B cell (primary cell): Measurements from ENCODE around the gene WNK2. TPM values are rescaled to one million over a fixed set of nuclear protein-coding genes. Genes with fewer than 3 reads are reported as not detected.

Experiments used
- ATAC-seq: fragments of 200-7000 bp; cut with Tn5 transposase; one replicate; pipeline ENCODE4 v1.10.0; 2021; ENCODE audit warnings: low read depth, mild to moderate bottlenecking, moderate number of reproducible peaks, moderate library complexity
- CTCF ChIA-PET: fragments of 350-600 bp; sonication (Branson Sonifier 250); formaldehyde crosslinking; loops from one replicate; lab custom pipeline; 2021; ENCODE audit warnings: antibody characterized with exemption, inconsistent platforms; lab: Charles Lee
- POLR2A ChIA-PET: fragments of 350-600 bp; sonication (Branson Sonifier 250); formaldehyde crosslinking; loops from one replicate; lab custom pipeline; 2021; ENCODE audit warnings: antibody characterized with exemption; lab: Charles Lee
- DNase-seq: peaks from one replicate; pipeline ENCODE4 v3.0.0; 2013
- H2AFZ ChIP-seq: 2 replicates; pipeline ENCODE4 v1.6.1; 2012; ENCODE audit warnings: mild to moderate bottlenecking, low read depth, low read length; ENCODE audit not compliant: insufficient read depth, poor library complexity, severe bottlenecking
- H3K27ac ChIP-seq, 2 donors: 1 replicate in 1 of 2; 2 replicates in 1 of 2; pipeline ENCODE4 v1.5.1; 2012 to 2013; ENCODE audit warnings: low read length in 2 of 2, mild to moderate bottlenecking in 2 of 2, moderate library complexity in 1 of 2
- H3K27me3 ChIP-seq, 4 experiments: fragments of 200-600 bp in 1 of 4; sonication (generic) in 1 of 4; replicated peaks in 1 of 4; 1 replicate in 2 of 4; 2 replicates in 2 of 4; pipeline versions ENCODE4 v1.6.1 to v1.7.0; 2013 to 2016; ENCODE audit warnings: low read length in 3 of 4, mild to moderate bottlenecking in 2 of 4, mixed read lengths in 1 of 4, moderate library complexity in 1 of 4; ENCODE audit not compliant: insufficient read depth in 4 of 4, control insufficient read depth in 3 of 4; ENCODE audit errors: control extremely low read depth in 1 of 4
- H3K36me3 ChIP-seq, 2 experiments: replicated peaks in 1 of 2; 1 replicate in 1 of 2; 2 replicates in 1 of 2; pipeline versions ENCODE4 v1.6.1 to v1.7.1; 2013; ENCODE audit warnings: low read length in 1 of 2; ENCODE audit not compliant: insufficient read depth in 2 of 2, control insufficient read depth in 1 of 2; ENCODE audit errors: control extremely low read depth in 1 of 2, extremely low read depth in 1 of 2
- H3K4me1 ChIP-seq, 2 donors: fragments of 200-600 bp in 1 of 2; sonication (generic) in 1 of 2; 1 replicate in 1 of 2; 2 replicates in 1 of 2; pipeline versions ENCODE4 v1.5.1 to v1.6.1; 2013 to 2017; ENCODE audit warnings: low read length in 2 of 2; ENCODE audit not compliant: control insufficient read depth in 2 of 2, insufficient read depth in 2 of 2
- H3K4me2 ChIP-seq: replicated peaks from 2 replicates; pipeline ENCODE3; 2012; ENCODE audit warnings: mild to moderate bottlenecking, low read depth, low read length; ENCODE audit not compliant: poor library complexity, severe bottlenecking
- H3K4me3 ChIP-seq, 5 experiments: fragments of 200-600 bp in 1 of 5; sonication (generic) in 1 of 5; 1 replicate in 3 of 5; 2 replicates in 2 of 5; pipeline versions ENCODE4 v1.5.1 to v1.7.0; 2011 to 2016; ENCODE audit warnings: low read length in 4 of 5, mild to moderate bottlenecking in 4 of 5, low read depth in 2 of 5, control low read depth in 1 of 5, moderate library complexity in 1 of 5; ENCODE audit not compliant: insufficient read depth in 1 of 5; ENCODE audit errors: control extremely low read depth in 1 of 5, extremely low read depth in 1 of 5
- H3K79me2 ChIP-seq: fragments of 200-600 bp; sonication (generic); one replicate; pipeline ENCODE4 v1.6.0; 2016; ENCODE audit warnings: low read length; ENCODE audit not compliant: control insufficient read depth, insufficient read depth
- H3K9ac ChIP-seq: fragments of 200-600 bp; sonication (generic); 2 replicates; pipeline ENCODE4 v1.6.1; 2017; ENCODE audit warnings: mild to moderate bottlenecking, low read length, moderate library complexity
- H3K9me3 ChIP-seq, 3 donors: one replicate each; pipeline versions ENCODE4 v1.6.1 to v1.7.1; 2013; ENCODE audit warnings: low read length in 2 of 3; ENCODE audit not compliant: control insufficient read depth in 2 of 3, insufficient read depth in 1 of 3; ENCODE audit errors: control extremely low read depth in 1 of 3
- H4K20me1 ChIP-seq: 2 replicates; pipeline ENCODE4 v1.6.0; 2012; ENCODE audit warnings: mild to moderate bottlenecking, low read length; ENCODE audit not compliant: insufficient read depth, control insufficient read depth, poor library complexity, severe bottlenecking
- H3K27ac Mint-ChIP-seq: one replicate; pipeline ENCODE4 v1.8.0; 2021; ENCODE audit warnings: mixed read lengths
- H3K27me3 Mint-ChIP-seq: one replicate; pipeline ENCODE4 v1.8.0; 2021; ENCODE audit warnings: mixed read lengths
- H3K4me1 Mint-ChIP-seq: one replicate; pipeline ENCODE4 v1.8.0; 2021; ENCODE audit warnings: mixed read lengths
- H3K4me3 Mint-ChIP-seq: one replicate; pipeline ENCODE4 v1.8.0; 2021; ENCODE audit warnings: mixed read lengths
- H3K9me3 Mint-ChIP-seq: one replicate; pipeline ENCODE4 v1.8.0; 2022; ENCODE audit warnings: mixed read lengths; ENCODE audit not compliant: insufficient read depth
- EZH2 ChIP-seq: IDR thresholded peaks from 2 replicates; pipeline ENCODE4 v1.6.1; 2012; ENCODE audit warnings: borderline replicate concordance, low read depth, mild to moderate bottlenecking, moderate library complexity, low read length; ENCODE audit not compliant: insufficient read depth, poor library complexity, severe bottlenecking
- WGBS: methylation state at CpG from one replicate; pipeline ENCODE4 v1.1.5; 2013; ENCODE audit warnings: missing lambda C conversion rate; ENCODE audit not compliant: insufficient coverage; 5-methylcytosine and 5-hydroxymethylcytosine counted together
- intact Hi-C: fragments of 100-400 bp; cut with micrococcal nuclease; formaldehyde crosslinking; loops from one replicate; pipeline ENCODE4 v1.10.0; 2022
- polyA plus RNA-seq: library from polyadenylated mRNA; depleted of rRNA; stranded (reverse); fragments of >200 nt; gene quantifications from 2 replicates; pipeline ENCODE4 v1.2.3, GENCODE V29; 2012
- total RNA-seq, 2 donors: library from RNA; stranded (reverse); fragments of 120-200 nt in 1 of 2; gene quantifications; 1 replicate in 1 of 2; 2 replicates in 1 of 2; pipeline versions ENCODE4 v1.2.3 to v1.2.4, GENCODE V29; 2013 to 2022
- TF ChIP-seq, protein P1 (sequence below): fragments of 200-600 bp; IDR thresholded peaks from one replicate; pipeline ENCODE4 v1.8.0; 2022; ENCODE audit warnings: antibody characterized with exemption, mild to moderate bottlenecking

Gene WNK2
- total and polyA plus RNA-seq, 2 donors (not counting 1 experiment from before 2014, with no cell fraction given) = 0.49 TPM; not detected in 1

DNA sequence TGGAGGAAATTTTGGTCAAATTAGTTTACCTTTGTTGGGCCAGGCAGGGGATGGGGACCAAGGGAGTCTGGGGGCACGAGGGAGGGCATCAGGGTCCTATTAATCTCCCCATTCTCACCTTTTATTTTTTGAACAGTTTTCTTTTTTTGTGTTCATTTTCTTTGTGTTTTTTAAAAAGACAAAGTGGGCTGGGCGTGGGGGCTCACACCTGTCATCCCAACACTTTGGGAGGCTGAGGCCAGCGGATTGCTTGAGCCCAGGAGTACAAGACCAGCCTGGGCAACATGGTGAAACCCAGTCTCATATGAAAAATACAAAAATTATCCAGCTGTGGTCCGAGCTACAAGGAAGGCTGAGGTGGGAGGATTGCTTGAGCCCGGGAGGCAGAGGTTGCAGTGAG is 103.7 kb downstream of the WNK2 start:
- TF ChIP-seq, protein P1, sequence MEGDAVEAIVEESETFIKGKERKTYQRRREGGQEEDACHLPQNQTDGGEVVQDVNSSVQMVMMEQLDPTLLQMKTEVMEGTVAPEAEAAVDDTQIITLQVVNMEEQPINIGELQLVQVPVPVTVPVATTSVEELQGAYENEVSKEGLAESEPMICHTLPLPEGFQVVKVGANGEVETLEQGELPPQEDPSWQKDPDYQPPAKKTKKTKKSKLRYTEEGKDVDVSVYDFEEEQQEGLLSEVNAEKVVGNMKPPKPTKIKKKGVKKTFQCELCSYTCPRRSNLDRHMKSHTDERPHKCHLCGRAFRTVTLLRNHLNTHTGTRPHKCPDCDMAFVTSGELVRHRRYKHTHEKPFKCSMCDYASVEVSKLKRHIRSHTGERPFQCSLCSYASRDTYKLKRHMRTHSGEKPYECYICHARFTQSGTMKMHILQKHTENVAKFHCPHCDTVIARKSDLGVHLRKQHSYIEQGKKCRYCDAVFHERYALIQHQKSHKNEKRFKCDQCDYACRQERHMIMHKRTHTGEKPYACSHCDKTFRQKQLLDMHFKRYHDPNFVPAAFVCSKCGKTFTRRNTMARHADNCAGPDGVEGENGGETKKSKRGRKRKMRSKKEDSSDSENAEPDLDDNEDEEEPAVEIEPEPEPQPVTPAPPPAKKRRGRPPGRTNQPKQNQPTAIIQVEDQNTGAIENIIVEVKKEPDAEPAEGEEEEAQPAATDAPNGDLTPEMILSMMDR = no peak
- no peak for TF ChIP-seq EZH2
- peaks cover 24% of the 10 kb centered on the region for H3K27me3 Mint-ChIP-seq
- CTCF ChIA-PET = interaction anchor here (1.0 kb wide), 1 partner anchor 126 kb away, joined by 6 read pairs; no protein-coding TSS in a partner anchor
- Histone ChIP-seq H2AFZ (no peak overlapping the region), H3K9me3 (peaks cover 0 to 5% (median 2%) of the 10 kb centered on the region in 3 donors), H3K27ac (no peak overlapping the region), H3K4me2 (no peak overlapping the region), H3K36me3 (no peaks in the 10 kb centered on the region), H3K9ac (no peak overlapping the region), H3K4me3 (no peak overlapping the region), H4K20me1 (no peaks in the 10 kb centered on the region), H3K4me1 (peaks cover 16% of the 10 kb centered on the region in 2 donors), H3K79me2 (no peaks in the 10 kb centered on the region), H3K27me3 (peaks cover 0 to 20% (median 14%) of the 10 kb centered on the region in 4 experiments)
- no peak overlapping the region for H3K27ac Mint-ChIP-seq
- peaks cover 2% of the 10 kb centered on the region for H3K9me3 Mint-ChIP-seq
- peaks cover 16% of the 10 kb centered on the region for H3K4me1 Mint-ChIP-seq
- WGBS = 83% methylated on average over 1 of the region's 5 CpGs
- DNase-seq = no peak
- POLR2A ChIA-PET = no interaction called here
- ATAC-seq = no peak
- intact Hi-C loops = no loop called here
- H3K4me3 Mint-ChIP-seq = no peak overlapping the region

DNA sequence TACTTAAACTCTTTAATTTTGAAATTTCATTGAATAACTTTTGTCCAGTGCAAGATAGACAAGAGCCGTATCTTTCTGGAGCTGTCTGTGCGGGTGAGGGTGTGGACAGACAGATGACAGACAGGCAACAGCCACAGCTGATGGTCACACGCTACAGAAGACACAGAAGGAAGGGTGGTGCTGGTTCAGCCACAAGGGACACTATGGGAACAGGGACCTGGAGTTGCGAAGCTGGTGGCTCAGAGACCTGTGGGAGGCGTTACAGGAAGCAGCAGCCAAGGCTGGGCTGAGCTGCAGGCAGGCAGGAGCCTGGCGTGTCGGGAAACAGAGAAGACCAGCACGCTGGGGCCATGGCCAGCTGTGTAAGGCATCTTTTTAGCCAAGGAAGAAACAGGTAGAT is 104.4 kb downstream of the WNK2 start:
- no peaks in the 10 kb centered on the region for H3K36me3 ChIP-seq
- TF ChIP-seq EZH2 = no peak
- TF ChIP-seq, protein P1 = no peak
- H3K27ac ChIP-seq = no peak overlapping the region
- Mint-ChIP-seq H3K4me1 (peaks cover 16% of the 10 kb centered on the region), H3K4me3 (no peak overlapping the region), H3K27ac (no peak overlapping the region), H3K27me3 (peaks cover 23% of the 10 kb centered on the region), H3K9me3 (peaks cover 2% of the 10 kb centered on the region)
- no peaks in the 10 kb centered on the region for H4K20me1 ChIP-seq
- H3K9me3 ChIP-seq = peaks cover 0 to 5% (median 2%) of the 10 kb centered on the region in 3 donors
- 89% methylated on average over 7 of the region's 8 CpGs for WGBS
- POLR2A ChIA-PET = no interaction called here
- CTCF ChIA-PET = interaction anchor here (1.0 kb wide), 1 partner anchor 127 kb away, joined by 6 read pairs; no protein-coding TSS in a partner anchor
- H3K4me3 ChIP-seq = no peak overlapping the region
- no peak overlapping the region for H2AFZ ChIP-seq
- intact Hi-C loops = no loop called here
- no peaks in the 10 kb centered on the region for H3K79me2 ChIP-seq
- peaks cover 0 to 12% (median 11%) of the 10 kb centered on the region in 4 experiments for H3K27me3 ChIP-seq
- H3K4me2 ChIP-seq = no peak overlapping the region
- DNase-seq (no peak), ATAC-seq (no peak)
- no peak overlapping the region for H3K9ac ChIP-seq
- H3K4me1 ChIP-seq = peaks cover 16% of the 10 kb centered on the region in 2 donors
